GM12873 (cell line): Measurements from ENCODE around the gene ZNF43.
A peak's percentile ranks its signal among the peaks of the same experiment; 100 is the strongest.

Experiments used
- TF ChIP-seq, protein P1 (sequence below): IDR thresholded peaks from 2 replicates; pipeline ENCODE4 v1.5.1; 2012; ENCODE audit warnings: low read depth, mild to moderate bottlenecking, moderate library complexity, low read length, control low read depth; ENCODE audit not compliant: insufficient read depth; ENCODE audit errors: missing control alignments

Gene ZNF43

DNA sequence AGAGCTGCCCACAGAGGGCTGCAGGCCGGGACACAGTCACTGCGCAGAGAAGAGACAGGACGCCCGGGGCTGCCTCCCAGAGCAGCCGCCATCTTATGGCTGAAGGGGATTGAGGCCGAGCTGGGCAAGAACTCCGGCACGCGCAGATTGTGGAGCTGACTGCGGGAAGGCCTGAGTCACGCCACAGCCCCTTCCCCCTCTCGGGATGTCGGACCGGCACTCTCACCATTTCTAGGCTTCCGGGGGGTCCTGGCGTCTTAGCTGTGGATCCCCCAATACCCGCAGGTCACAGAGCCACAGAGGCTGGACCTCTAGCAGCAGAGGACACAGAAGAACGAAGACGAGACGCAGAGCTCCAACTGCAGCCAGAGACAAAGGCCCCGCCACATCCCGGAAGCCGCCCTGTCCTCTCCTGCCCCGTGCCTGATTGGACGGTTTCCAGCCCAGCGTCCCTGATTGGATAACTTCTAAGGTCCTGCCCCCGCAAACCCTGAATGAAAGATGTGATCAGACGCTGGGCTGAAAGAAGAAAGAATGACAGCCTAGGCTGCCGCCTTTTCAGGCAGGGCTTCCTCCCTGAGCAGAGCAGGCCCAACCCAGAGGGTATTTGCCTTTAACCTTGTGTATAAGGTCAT is at the start of gene ZNF43:
Gene ZNF43 (minus strand): TSS at position 373 of the 635 bp plus-strand sequence. CDS start 144 bp downstream, at position 229.
- TF ChIP-seq, protein P1, sequence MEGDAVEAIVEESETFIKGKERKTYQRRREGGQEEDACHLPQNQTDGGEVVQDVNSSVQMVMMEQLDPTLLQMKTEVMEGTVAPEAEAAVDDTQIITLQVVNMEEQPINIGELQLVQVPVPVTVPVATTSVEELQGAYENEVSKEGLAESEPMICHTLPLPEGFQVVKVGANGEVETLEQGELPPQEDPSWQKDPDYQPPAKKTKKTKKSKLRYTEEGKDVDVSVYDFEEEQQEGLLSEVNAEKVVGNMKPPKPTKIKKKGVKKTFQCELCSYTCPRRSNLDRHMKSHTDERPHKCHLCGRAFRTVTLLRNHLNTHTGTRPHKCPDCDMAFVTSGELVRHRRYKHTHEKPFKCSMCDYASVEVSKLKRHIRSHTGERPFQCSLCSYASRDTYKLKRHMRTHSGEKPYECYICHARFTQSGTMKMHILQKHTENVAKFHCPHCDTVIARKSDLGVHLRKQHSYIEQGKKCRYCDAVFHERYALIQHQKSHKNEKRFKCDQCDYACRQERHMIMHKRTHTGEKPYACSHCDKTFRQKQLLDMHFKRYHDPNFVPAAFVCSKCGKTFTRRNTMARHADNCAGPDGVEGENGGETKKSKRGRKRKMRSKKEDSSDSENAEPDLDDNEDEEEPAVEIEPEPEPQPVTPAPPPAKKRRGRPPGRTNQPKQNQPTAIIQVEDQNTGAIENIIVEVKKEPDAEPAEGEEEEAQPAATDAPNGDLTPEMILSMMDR: no peak

- TF ChIP-seq, protein P1: no peak
These were observed 47.5 kb upstream of the ZNF43 start for GRCh38 chr19:21883516-21883915.

DNA sequence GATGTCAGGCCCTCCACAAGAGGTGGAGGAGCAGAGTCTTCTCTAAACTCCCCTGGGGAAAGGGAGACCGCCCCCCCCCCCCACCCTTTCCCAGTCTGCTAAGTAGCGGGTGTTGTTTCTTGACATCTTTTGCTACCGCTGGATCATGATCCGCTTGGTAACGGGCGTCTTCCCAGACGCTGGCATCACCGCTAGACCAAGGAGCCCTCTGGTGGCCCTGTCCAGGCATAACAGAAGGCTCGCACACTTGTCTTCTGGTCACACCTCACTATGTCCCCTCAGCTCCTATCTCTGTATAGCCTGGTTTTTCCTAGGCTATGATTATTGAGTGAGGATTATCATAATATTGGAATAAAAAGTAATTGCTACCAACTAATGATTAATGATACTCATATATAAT is 44.8 kb upstream of the ZNF43 start:
- TF ChIP-seq, protein P1: peak; percentile 27

DNA sequence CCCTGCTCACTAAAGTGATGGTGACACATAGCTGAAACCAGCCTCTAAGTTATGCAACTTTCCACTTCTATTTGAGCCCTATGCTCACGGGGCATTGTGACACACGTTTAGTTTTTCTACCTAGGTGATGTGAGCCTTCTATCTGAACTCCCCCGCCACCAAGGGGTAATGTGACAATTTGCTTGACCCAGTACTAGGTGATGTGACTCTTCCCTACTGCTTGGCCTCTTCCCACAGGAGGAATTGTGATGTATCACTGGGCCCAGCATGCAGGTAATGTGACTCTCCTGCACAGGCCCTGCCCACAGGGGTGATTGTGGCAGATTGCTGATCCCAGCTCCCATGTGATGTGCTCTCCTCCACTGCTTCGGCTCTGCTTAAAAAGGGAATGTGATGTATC is 42.7 kb upstream of the ZNF43 start:
- TF ChIP-seq, protein P1: no peak

GRCh38 chr19:21877976-21878375 is 42.0 kb upstream of the ZNF43 start:
- TF ChIP-seq, protein P1: no peak

DNA sequence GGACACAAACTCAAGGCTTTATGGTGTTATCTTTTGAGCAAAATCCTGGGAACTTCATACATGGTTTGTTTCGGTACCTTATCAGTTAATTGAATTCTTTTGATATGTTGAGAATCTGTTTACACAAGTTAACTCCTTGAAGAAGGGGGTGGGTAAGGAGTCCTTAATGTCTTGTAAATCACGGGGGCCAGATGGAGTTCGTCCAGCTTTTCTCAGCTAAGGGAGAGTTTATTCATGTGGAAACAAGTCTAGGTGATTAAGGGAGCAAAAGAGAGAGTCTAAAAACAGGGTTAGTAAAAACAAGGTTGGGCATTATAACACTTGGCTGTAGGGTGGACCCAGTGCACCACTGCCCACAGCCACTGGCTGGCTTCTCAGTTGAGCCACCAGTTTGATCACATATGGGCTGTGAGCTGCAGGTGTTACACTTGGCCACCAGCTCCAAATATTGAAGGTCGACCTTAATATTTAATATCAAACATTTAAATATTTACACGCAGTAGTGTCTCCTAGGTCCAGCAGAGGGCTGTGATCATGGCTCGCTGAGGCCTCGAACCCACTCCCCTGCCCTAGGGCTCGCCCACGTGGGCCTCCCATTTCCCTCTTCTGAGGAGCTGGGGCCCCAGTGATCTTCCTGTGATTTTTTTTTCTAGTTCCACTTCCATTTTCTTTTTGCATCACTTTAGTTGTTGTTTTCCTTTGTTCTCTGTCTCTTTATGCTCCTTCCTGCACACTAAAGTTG is 21.0 kb upstream of the ZNF43 start:
- TF ChIP-seq, protein P1: no peak

GRCh38 chr19:21851596-21852345 is 15.8 kb upstream of the ZNF43 start:
- TF ChIP-seq, protein P1: no peak
